K562 (cell line): Measurements from ENCODE around the gene EHBP1L1. TPM values are rescaled to one million over a fixed set of nuclear protein-coding genes. Genes with fewer than 3 reads are reported as not detected.

Experiments
- CBX5 ChIP-seq: IDR thresholded peaks from 2 replicates; pipeline ENCODE4 v1.6.1; 2014; ENCODE audit warnings: low read depth, borderline replicate concordance
- DACH1 ChIP-seq: fragments of 450-650 bp; IDR thresholded peaks from 2 replicates; pipeline ENCODE4 v1.6.1; 2018; ENCODE audit not compliant: partially characterized antibody
- ETS2 ChIP-seq: IDR thresholded peaks from 2 replicates; pipeline ENCODE4 v1.6.1; 2016; ENCODE audit warnings: borderline replicate concordance, missing genetic modification characterization, mild to moderate bottlenecking, moderate library complexity, missing compliant biosample characterization; ENCODE audit not compliant: poor library complexity, severe bottlenecking
- MTA3 ChIP-seq: fragments of 450-650 bp; formaldehyde crosslinking; IDR thresholded peaks from 2 replicates; pipeline ENCODE4 v1.6.1; 2017; ENCODE audit warnings: mild to moderate bottlenecking, borderline replicate concordance
- NR3C1 ChIP-seq: sonication (generic); formaldehyde crosslinking; IDR thresholded peaks from 2 replicates; pipeline ENCODE4 v1.8.1; 2022; ENCODE audit warnings: missing genetic modification reagents
- PPARD ChIP-seq: fragments of 250-450 bp; sonication (Bioruptor Pico); IDR thresholded peaks from 2 replicates; pipeline ENCODE4 v1.8.0; 2022; ENCODE audit warnings: inconsistent platforms, mild to moderate bottlenecking, moderate library complexity
- U2AF2 ChIP-seq: fragments of 200-400 bp; formaldehyde crosslinking; optimal IDR thresholded peaks from 2 replicates; pipeline ENCODE3; 2017; ENCODE audit warnings: low read depth, mild to moderate bottlenecking, low read length
- ZBTB17 ChIP-seq: fragments of 450-650 bp; formaldehyde crosslinking; IDR thresholded peaks from 2 replicates; pipeline ENCODE4 v1.4.0; 2020; ENCODE audit warnings: mild to moderate bottlenecking
- ZNF134 ChIP-seq: fragments of 250-450 bp; sonication (Bioruptor Pico); conservative IDR thresholded peaks from 2 replicates; pipeline ENCODE4 v1.4.0; 2020
- ZNF184 ChIP-seq: sonication (generic); formaldehyde crosslinking; IDR thresholded peaks from 2 replicates; pipeline ENCODE4 v1.5.0; 2020; ENCODE audit warnings: missing genetic modification reagents
- ZNF3 ChIP-seq: fragments of 250-450 bp; sonication (Bioruptor Pico); IDR thresholded peaks from 2 replicates; pipeline ENCODE4 v1.5.0; 2021; ENCODE audit warnings: mild to moderate bottlenecking, moderate library complexity
- polyA plus RNA-seq, 8 experiments: library from polyadenylated mRNA; depleted of rRNA in 4 of 8; stranded (reverse) in 5 of 8; unstranded in 3 of 8; fragments of >200 nt; fragmentation: Nextera tagmentation in 2 of 8; fragmentation: Illumina TruSeq in 1 of 8; extraction: Ambion mirVana in 2 of 8; extraction: Trizol in 1 of 8; gene quantifications; 2 replicates each; pipeline versions ENCODE4 v1.2.1 to v1.2.3, GENCODE V29; 2011 to 2014; ENCODE audit warnings: inconsistent platforms in 1 of 8, missing spikeins in 1 of 8
- total RNA-seq, 7 experiments: library from RNA; depleted of rRNA in 6 of 7; stranded (reverse); fragments of >200 nt in 6 of 7; fragmentation: Illumina TruSeq in 2 of 7; extraction: Trizol in 2 of 7; gene quantifications; 2 replicates each; pipeline versions ENCODE4 v1.2.1 to v1.2.3, GENCODE V29; 2011 to 2021; ENCODE audit warnings: low replicate concordance in 1 of 7
- TF ChIP-seq, protein P1 (sequence below): sonication (generic); formaldehyde crosslinking; IDR thresholded peaks from 2 replicates; pipeline ENCODE4 v1.8.1; 2022; ENCODE audit warnings: missing genetic modification reagents
- TF ChIP-seq, protein P2 (sequence below): fragments of 450-650 bp; IDR thresholded peaks from 2 replicates; pipeline ENCODE4 v1.6.1; 2016; ENCODE audit warnings: low read depth, mild to moderate bottlenecking, moderate library complexity
- TF ChIP-seq, protein P3 (sequence below): sonication (generic); formaldehyde crosslinking; IDR thresholded peaks from 2 replicates; pipeline ENCODE4 v1.8.0; 2022; ENCODE audit warnings: mild to moderate bottlenecking, missing genetic modification reagents, borderline replicate concordance
- TF ChIP-seq, protein P4 (sequence below): fragments of 450-650 bp; formaldehyde crosslinking; IDR thresholded peaks from 2 replicates; pipeline ENCODE4 v1.4.0; 2020; ENCODE audit warnings: mild to moderate bottlenecking
- TF ChIP-seq, protein P5 (sequence below): fragments of 250-450 bp; sonication (Bioruptor Pico); IDR thresholded peaks from 2 replicates; pipeline ENCODE4 v1.4.0; 2020; ENCODE audit warnings: mild to moderate bottlenecking, moderate library complexity, borderline replicate concordance
- TF ChIP-seq, protein P6 (sequence below): fragments of 450-650 bp; formaldehyde crosslinking; IDR thresholded peaks from 2 replicates; pipeline ENCODE4 v1.4.0; 2020; ENCODE audit warnings: mild to moderate bottlenecking, moderate library complexity

EHBP1L1 gene
- total and polyA plus RNA-seq, 9 of the 15 experiments (the other 6 are each of a cell fraction or from before 2014, with no cell fraction given), result 0.03 to 87.1 (median 26.3) TPM

DNA sequence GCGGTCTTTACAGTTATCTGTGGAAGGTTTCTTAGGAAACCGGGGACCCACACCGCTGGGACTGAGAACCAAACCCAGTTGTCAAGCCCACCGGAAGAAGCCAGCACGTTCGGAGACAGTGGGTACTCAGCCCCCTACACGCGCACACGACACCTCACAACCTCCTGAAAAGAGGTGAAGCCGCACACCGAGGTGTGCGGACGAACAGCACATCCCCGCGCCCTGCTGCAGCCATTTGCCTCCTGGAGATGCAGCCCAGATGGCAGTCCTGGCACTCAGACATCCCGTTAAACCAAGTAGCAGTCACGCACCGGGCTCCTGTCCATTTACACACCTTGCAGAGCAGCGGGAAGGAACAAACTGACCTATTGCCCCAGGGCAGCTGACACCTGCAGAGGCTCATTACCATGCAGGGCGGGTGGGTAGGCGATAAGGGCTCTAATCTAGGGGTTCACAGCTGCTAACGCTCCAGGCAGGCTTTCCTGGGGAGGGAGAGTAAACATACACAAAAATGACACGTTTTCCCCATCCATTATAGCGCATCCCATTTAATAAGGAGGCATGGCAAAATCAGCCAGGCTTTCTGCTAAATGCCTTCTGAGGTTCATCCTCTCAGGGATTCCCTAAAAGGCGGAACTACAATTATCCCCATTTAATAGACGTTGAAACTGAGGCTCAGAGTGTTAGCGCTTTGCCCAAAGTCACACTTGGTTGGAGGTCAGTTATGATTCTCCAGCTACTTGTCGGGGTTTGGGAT, 864 bp upstream of the EHBP1L1 start (continued):
- TF ChIP-seq, protein P1, sequence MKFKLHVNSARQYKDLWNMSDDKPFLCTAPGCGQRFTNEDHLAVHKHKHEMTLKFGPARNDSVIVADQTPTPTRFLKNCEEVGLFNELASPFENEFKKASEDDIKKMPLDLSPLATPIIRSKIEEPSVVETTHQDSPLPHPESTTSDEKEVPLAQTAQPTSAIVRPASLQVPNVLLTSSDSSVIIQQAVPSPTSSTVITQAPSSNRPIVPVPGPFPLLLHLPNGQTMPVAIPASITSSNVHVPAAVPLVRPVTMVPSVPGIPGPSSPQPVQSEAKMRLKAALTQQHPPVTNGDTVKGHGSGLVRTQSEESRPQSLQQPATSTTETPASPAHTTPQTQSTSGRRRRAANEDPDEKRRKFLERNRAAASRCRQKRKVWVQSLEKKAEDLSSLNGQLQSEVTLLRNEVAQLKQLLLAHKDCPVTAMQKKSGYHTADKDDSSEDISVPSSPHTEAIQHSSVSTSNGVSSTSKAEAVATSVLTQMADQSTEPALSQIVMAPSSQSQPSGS (CRISPR knock-in tag), result no peak
- TF ChIP-seq, protein P2, sequence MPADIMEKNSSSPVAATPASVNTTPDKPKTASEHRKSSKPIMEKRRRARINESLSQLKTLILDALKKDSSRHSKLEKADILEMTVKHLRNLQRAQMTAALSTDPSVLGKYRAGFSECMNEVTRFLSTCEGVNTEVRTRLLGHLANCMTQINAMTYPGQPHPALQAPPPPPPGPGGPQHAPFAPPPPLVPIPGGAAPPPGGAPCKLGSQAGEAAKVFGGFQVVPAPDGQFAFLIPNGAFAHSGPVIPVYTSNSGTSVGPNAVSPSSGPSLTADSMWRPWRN, result peak; percentile 44
- TF ChIP-seq NR3C1 (CRISPR knock-in tag) (no peak), PPARD (CRISPR knock-in tag) (no peak), ETS2 (tag) (no peak), DACH1 (peak; percentile 87), ZNF134 (CRISPR knock-in tag) (no peak), ZBTB17 (CRISPR knock-in tag) (no peak), ZNF3 (CRISPR knock-in tag) (no peak; the same call in 1 of the 2 replicates), MTA3 (0 out of 2 replicates have a peak, but pooled peaks have one; percentile 35), CBX5 (no peak), U2AF2 (no peak), ZNF184 (CRISPR knock-in tag) (no peak)
- TF ChIP-seq, protein P3, sequence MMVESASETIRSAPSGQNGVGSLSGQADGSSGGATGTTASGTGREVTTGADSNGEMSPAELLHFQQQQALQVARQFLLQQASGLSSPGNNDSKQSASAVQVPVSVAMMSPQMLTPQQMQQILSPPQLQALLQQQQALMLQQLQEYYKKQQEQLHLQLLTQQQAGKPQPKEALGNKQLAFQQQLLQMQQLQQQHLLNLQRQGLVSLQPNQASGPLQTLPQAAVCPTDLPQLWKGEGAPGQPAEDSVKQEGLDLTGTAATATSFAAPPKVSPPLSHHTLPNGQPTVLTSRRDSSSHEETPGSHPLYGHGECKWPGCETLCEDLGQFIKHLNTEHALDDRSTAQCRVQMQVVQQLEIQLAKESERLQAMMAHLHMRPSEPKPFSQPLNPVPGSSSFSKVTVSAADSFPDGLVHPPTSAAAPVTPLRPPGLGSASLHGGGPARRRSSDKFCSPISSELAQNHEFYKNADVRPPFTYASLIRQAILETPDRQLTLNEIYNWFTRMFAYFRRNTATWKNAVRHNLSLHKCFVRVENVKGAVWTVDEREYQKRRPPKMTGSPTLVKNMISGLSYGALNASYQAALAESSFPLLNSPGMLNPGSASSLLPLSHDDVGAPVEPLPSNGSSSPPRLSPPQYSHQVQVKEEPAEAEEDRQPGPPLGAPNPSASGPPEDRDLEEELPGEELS (CRISPR knock-in tag), result no peak
- TF ChIP-seq, protein P4, sequence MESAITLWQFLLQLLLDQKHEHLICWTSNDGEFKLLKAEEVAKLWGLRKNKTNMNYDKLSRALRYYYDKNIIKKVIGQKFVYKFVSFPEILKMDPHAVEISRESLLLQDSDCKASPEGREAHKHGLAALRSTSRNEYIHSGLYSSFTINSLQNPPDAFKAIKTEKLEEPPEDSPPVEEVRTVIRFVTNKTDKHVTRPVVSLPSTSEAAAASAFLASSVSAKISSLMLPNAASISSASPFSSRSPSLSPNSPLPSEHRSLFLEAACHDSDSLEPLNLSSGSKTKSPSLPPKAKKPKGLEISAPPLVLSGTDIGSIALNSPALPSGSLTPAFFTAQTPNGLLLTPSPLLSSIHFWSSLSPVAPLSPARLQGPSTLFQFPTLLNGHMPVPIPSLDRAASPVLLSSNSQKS, result no peak
- TF ChIP-seq, protein P5, sequence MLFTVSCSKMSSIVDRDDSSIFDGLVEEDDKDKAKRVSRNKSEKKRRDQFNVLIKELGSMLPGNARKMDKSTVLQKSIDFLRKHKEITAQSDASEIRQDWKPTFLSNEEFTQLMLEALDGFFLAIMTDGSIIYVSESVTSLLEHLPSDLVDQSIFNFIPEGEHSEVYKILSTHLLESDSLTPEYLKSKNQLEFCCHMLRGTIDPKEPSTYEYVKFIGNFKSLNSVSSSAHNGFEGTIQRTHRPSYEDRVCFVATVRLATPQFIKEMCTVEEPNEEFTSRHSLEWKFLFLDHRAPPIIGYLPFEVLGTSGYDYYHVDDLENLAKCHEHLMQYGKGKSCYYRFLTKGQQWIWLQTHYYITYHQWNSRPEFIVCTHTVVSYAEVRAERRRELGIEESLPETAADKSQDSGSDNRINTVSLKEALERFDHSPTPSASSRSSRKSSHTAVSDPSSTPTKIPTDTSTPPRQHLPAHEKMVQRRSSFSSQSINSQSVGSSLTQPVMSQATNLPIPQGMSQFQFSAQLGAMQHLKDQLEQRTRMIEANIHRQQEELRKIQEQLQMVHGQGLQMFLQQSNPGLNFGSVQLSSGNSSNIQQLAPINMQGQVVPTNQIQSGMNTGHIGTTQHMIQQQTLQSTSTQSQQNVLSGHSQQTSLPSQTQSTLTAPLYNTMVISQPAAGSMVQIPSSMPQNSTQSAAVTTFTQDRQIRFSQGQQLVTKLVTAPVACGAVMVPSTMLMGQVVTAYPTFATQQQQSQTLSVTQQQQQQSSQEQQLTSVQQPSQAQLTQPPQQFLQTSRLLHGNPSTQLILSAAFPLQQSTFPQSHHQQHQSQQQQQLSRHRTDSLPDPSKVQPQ (CRISPR knock-in tag), result no peak
- TF ChIP-seq, protein P6, sequence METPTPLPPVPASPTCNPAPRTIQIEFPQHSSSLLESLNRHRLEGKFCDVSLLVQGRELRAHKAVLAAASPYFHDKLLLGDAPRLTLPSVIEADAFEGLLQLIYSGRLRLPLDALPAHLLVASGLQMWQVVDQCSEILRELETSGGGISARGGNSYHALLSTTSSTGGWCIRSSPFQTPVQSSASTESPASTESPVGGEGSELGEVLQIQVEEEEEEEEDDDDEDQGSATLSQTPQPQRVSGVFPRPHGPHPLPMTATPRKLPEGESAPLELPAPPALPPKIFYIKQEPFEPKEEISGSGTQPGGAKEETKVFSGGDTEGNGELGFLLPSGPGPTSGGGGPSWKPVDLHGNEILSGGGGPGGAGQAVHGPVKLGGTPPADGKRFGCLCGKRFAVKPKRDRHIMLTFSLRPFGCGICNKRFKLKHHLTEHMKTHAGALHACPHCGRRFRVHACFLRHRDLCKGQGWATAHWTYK (CRISPR knock-in tag), result no peak
